ENCODE data around the gene TBKBP1. TPM values are rescaled to one million over a fixed set of nuclear protein-coding genes. Genes with fewer than 3 reads are reported as not detected.

The TBKBP1 gene
- total and polyA plus RNA-seq, 2 donors (not counting 3 experiments of a cell fraction or from before 2014, with no cell fraction given), result 7.0 to 11.7 TPM

DNA sequence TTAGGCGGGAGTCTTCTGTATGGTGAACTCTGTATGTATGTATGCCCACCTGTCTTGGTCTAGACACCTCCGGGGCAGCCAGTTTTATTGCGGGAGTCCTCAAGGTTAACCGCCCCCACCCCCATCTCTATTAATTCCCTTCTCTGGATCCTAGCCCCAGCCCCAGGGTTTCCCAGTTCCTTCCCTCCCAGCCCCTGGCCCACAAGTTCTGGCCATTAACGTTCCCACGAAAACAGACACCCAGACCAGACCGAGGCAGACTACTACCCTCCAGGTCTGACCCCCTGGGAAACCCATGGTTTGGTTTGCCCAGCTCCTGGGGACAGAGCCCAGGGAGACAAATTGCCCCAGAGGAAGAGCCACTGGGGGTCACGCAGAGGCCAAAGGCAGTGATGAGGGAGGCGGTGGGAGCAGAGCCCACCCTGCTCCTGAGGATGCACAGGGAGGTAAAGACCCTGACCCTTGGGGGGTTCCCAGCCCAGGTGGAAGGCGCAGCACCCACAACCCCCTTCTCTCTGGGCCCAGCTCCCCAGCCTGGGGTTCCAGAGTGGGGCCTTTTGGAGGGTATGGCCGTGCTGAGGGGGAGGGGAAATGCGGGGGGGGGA, 8.5 kb downstream of the TBKBP1 start:
- H3K4me2 ChIP-seq (ENCODE audit: insufficient read depth, low read length), result no peak overlapping the region
- no peak overlapping the region for H2AFZ ChIP-seq (ENCODE audit: low read depth, low read length)
- DNase-seq (ENCODE audit: low read depth, low spot score), result no peak
- peaks cover 0 to 22% of the 10 kb centered on the region in 2 experiments for H3K36me3 ChIP-seq (ENCODE audit: control insufficient read depth in 2 of 2, extremely low read depth in 1 of 2, insufficient read depth in 2 of 2, low read length in 2 of 2)
- no peaks in the 10 kb centered on the region for H3K27me3 ChIP-seq (ENCODE audit: control insufficient read depth in 2 of 2, insufficient read depth in 2 of 2, low read length in 2 of 2)
- intact Hi-C loops (cut with micrococcal nuclease) (no loop called here), dilution Hi-C loops (cut with MboI; ENCODE audit: extremely low pct_ligation_motif_present, low sequenced_read_pairs) (no loop called here)
- ChIA-PET CTCF (interaction anchor here (0.6 kb wide), 1 partner anchor 16 kb away, joined by 3 read pairs; no protein-coding TSS in a partner anchor), POLR2A (no interaction called here)
- no peaks in the 10 kb centered on the region for H4K20me1 ChIP-seq (replicated peaks; ENCODE audit: control insufficient read depth, extremely low read depth, insufficient read depth, low read length)
- no peaks in the 10 kb centered on the region for H3K79me2 ChIP-seq (ENCODE audit: control insufficient read depth, insufficient read depth, low read length)
- FAIRE-seq, result no peak
- no TSS peak for BruUV-seq (replicated peaks)
- TF ChIP-seq, protein P1, sequence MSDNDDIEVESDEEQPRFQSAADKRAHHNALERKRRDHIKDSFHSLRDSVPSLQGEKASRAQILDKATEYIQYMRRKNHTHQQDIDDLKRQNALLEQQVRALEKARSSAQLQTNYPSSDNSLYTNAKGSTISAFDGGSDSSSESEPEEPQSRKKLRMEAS (IDR thresholded peaks at IDR 0.05; ENCODE audit: insufficient read depth, insufficient read length), result no peak
- TF ChIP-seq MYC (IDR thresholded peaks at IDR 0.05; ENCODE audit: low read depth, low read length) (no peak), GATA2 (IDR thresholded peaks at IDR 0.05; ENCODE audit: insufficient read depth, insufficient read length, low read depth, low read length) (no peak), JUN (IDR thresholded peaks at IDR 0.05; ENCODE audit: borderline replicate concordance, insufficient read depth, insufficient read length, low read depth) (no peak), FOS (IDR thresholded peaks at IDR 0.05; ENCODE audit: borderline replicate concordance, insufficient read depth, low read length) (no peak)
- TF ChIP-seq, protein P2, sequence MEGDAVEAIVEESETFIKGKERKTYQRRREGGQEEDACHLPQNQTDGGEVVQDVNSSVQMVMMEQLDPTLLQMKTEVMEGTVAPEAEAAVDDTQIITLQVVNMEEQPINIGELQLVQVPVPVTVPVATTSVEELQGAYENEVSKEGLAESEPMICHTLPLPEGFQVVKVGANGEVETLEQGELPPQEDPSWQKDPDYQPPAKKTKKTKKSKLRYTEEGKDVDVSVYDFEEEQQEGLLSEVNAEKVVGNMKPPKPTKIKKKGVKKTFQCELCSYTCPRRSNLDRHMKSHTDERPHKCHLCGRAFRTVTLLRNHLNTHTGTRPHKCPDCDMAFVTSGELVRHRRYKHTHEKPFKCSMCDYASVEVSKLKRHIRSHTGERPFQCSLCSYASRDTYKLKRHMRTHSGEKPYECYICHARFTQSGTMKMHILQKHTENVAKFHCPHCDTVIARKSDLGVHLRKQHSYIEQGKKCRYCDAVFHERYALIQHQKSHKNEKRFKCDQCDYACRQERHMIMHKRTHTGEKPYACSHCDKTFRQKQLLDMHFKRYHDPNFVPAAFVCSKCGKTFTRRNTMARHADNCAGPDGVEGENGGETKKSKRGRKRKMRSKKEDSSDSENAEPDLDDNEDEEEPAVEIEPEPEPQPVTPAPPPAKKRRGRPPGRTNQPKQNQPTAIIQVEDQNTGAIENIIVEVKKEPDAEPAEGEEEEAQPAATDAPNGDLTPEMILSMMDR (IDR thresholded peaks at IDR 0.05; ENCODE audit: extremely low read depth in 1 of 2, insufficient read depth in 1 of 2, low read depth in 1 of 2, low read length in 2 of 2), result no peak
- no peak overlapping the region for H3K4me3 ChIP-seq (replicated peaks in 1 of 3; ENCODE audit: insufficient read depth in 1 of 3, low read depth in 1 of 3, low read length in 3 of 3)
- no peak overlapping the region for H3K27ac ChIP-seq (ENCODE audit: insufficient read depth, low read depth, low read length)
- H3K9ac ChIP-seq (replicated peaks; ENCODE audit: extremely low read depth, insufficient read depth, low read length), result no peak overlapping the region
- no peaks in the 10 kb centered on the region for H3K9me3 ChIP-seq (replicated peaks; ENCODE audit: control insufficient read depth, insufficient read depth, low read length)
- no peaks in the 10 kb centered on the region for H3K4me1 ChIP-seq (ENCODE audit: control insufficient read depth, extremely low read depth, insufficient read depth, low read length)
- no peaks in the 10 kb centered on the region for H3K9me1 ChIP-seq (replicated peaks; ENCODE audit: control insufficient read depth, extremely low read depth, insufficient read depth, low read length)
